GM10248 (cell line): ENCODE results near the gene FBXW12.

Experiments
- CTCF ChIA-PET: fragments of 300-600 bp; sonication (Branson Sonifier 250); formaldehyde crosslinking; extraction: SDS; loops from one replicate; lab custom pipeline; 2021; ENCODE audit warnings: antibody characterized with exemption; lab: Yijun Ruan, JAX
- POLR2A ChIA-PET: fragments of 350-650 bp; sonication (Branson Sonifier 250); formaldehyde crosslinking; extraction: SDS; loops from one replicate; lab custom pipeline; 2020; ENCODE audit warnings: antibody characterized with exemption; lab: Yijun Ruan, JAX
- DNase-seq: peaks from one replicate; pipeline ENCODE4 v3.0.0; 2012; ENCODE audit errors: extremely low spot score
- CTCF ChIP-seq: IDR thresholded peaks from 2 replicates; pipeline ENCODE4 v1.5.1; 2012; ENCODE audit warnings: mild to moderate bottlenecking, low read depth; ENCODE audit errors: extremely low read depth, missing control alignments, control extremely low read depth

FBXW12 gene

GRCh38 chr3:48440590-48440958, 68.6 kb downstream of the FBXW12 start:
- no peak for TF ChIP-seq CTCF
- ChIA-PET POLR2A (no interaction called here), CTCF (interaction anchor here (1.2 to 22.2 kb wide), 3 partner anchors 13 to 109 kb away, joined by 4 to 863 read pairs (median 7); no protein-coding TSS in a partner anchor)
- DNase-seq, result no peak

- DNase-seq, result no peak
- no peak for TF ChIP-seq CTCF
- CTCF ChIA-PET, result interaction anchor here (1.3 to 22.2 kb wide), 2 partner anchors 11 to 29 kb away, joined by 4 to 863 read pairs; no protein-coding TSS in a partner anchor
- POLR2A ChIA-PET, result no interaction called here
Measured at GRCh38 chr3:48441940-48442339, 69.9 kb downstream of the FBXW12 start.
